Ishikawa (cell line): ENCODE measurements around the gene PLP2.

Source experiments
- CEBPB ChIP-seq: IDR thresholded peaks from 2 replicates; pipeline ENCODE4 v1.6.1; 2012
- CREB1 ChIP-seq: IDR thresholded peaks from 2 replicates; pipeline ENCODE4 v1.6.1; 2012; ENCODE audit warnings: low read depth
- EP300 ChIP-seq: IDR thresholded peaks from 2 replicates; pipeline ENCODE4 v1.6.1; 2012; ENCODE audit warnings: borderline replicate concordance
- FOXM1 ChIP-seq: IDR thresholded peaks from 2 replicates; pipeline ENCODE4 v1.6.1; 2012; ENCODE audit warnings: low read depth, borderline replicate concordance
- RAD21 ChIP-seq: IDR thresholded peaks from 2 replicates; pipeline ENCODE4 v1.6.1; 2012; ENCODE audit warnings: low read depth
- TAF1 ChIP-seq: IDR thresholded peaks from 2 replicates; pipeline ENCODE4 v1.6.1; 2012; ENCODE audit warnings: low read depth, mild to moderate bottlenecking
- TEAD4 ChIP-seq: IDR thresholded peaks from 2 replicates; pipeline ENCODE4 v1.6.1; 2012
- YY1 ChIP-seq: IDR thresholded peaks from 2 replicates; pipeline ENCODE4 v1.6.1; 2012; ENCODE audit warnings: low read depth
- ZBTB7A ChIP-seq: IDR thresholded peaks from 2 replicates; pipeline ENCODE4 v1.6.1; 2012; ENCODE audit warnings: low read depth
- TF ChIP-seq, protein P1 (sequence below): IDR thresholded peaks from 2 replicates; pipeline ENCODE4 v1.6.1; 2012; ENCODE audit warnings: low read depth, mild to moderate bottlenecking
- TF ChIP-seq, protein P2 (sequence below): IDR thresholded peaks from 2 replicates; pipeline ENCODE4 v1.6.1; 2012
- TF ChIP-seq, protein P3 (sequence below): IDR thresholded peaks from 2 replicates; pipeline ENCODE4 v1.6.1; 2012

DNA sequence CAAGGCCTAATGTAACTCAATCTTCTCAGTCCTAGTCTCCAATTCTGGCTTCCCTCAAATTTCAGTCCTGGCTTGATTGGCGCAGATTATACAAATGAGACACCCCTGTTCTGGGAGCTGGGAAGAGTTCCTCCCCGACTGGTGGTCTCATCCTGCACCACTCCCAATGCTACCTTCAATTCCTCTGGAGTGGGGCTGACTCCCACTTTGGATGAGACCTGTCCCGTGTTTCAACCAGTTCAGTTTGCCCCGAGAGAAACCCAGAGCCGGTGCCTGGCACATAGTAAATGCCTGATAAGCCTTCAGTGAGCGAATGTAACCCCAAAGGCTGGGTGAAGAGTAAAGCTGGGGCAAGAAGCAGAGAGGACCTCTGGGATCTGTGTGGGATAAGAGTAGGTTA, 32.3 kb downstream of the PLP2 start:
- no peak for TF ChIP-seq FOXM1
- TF ChIP-seq, protein P1, sequence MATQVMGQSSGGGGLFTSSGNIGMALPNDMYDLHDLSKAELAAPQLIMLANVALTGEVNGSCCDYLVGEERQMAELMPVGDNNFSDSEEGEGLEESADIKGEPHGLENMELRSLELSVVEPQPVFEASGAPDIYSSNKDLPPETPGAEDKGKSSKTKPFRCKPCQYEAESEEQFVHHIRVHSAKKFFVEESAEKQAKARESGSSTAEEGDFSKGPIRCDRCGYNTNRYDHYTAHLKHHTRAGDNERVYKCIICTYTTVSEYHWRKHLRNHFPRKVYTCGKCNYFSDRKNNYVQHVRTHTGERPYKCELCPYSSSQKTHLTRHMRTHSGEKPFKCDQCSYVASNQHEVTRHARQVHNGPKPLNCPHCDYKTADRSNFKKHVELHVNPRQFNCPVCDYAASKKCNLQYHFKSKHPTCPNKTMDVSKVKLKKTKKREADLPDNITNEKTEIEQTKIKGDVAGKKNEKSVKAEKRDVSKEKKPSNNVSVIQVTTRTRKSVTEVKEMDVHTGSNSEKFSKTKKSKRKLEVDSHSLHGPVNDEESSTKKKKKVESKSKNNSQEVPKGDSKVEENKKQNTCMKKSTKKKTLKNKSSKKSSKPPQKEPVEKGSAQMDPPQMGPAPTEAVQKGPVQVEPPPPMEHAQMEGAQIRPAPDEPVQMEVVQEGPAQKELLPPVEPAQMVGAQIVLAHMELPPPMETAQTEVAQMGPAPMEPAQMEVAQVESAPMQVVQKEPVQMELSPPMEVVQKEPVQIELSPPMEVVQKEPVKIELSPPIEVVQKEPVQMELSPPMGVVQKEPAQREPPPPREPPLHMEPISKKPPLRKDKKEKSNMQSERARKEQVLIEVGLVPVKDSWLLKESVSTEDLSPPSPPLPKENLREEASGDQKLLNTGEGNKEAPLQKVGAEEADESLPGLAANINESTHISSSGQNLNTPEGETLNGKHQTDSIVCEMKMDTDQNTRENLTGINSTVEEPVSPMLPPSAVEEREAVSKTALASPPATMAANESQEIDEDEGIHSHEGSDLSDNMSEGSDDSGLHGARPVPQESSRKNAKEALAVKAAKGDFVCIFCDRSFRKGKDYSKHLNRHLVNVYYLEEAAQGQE, result no peak
- no peak for TF ChIP-seq EP300
- TF ChIP-seq TAF1, result no peak
- TF ChIP-seq, protein P2, sequence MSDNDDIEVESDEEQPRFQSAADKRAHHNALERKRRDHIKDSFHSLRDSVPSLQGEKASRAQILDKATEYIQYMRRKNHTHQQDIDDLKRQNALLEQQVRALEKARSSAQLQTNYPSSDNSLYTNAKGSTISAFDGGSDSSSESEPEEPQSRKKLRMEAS, result no peak
- no peak for TF ChIP-seq CREB1
- no peak for TF ChIP-seq CEBPB
- TF ChIP-seq, protein P3, sequence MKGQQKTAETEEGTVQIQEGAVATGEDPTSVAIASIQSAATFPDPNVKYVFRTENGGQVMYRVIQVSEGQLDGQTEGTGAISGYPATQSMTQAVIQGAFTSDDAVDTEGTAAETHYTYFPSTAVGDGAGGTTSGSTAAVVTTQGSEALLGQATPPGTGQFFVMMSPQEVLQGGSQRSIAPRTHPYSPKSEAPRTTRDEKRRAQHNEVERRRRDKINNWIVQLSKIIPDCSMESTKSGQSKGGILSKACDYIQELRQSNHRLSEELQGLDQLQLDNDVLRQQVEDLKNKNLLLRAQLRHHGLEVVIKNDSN, result no peak
- no peak for TF ChIP-seq RAD21
- no peak for TF ChIP-seq ZBTB7A
- no peak for TF ChIP-seq YY1
- no peak for TF ChIP-seq TEAD4
